Middle frontal gyrus (tissue), 1 donor: ENCODE measurements around the gene U2SURP.

ENCODE experiments used
- DNase-seq: peaks from one replicate; pipeline ENCODE4 v3.0.0-alpha.2; 2015; ENCODE audit warnings: low spot score; ENCODE audit errors: extremely low spot score

U2SURP gene

DNA sequence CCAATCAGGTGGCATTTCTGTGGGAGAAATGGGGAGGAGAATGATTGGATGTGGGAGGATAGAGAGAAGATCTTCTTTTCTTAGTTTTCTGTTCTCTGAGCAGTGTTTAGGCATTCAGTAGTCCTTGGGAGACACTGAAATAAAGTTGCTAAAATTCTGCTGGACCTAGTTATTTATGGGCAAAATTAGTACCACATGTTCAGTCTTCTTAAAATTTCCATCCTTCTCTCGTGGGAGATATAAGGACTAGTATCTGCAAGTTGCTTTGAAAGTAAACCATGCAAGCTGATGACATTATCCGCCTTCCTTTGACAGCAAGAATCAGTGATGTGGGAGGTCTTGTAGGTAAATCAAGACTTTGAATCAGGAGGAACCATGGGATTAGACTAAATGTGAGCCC, 98.3 kb downstream of the U2SURP start:
- no peak for DNase-seq

- no peak for DNase-seq
These were observed 99.1 kb downstream of the U2SURP start for GRCh38 chr3:143100451-143100850.

GRCh38 chr3:143101792-143102381, 100.5 kb downstream of the U2SURP start:
- DNase-seq, result no peak

- DNase-seq, result no peak
These were observed 102.3 kb downstream of the U2SURP start for GRCh38 chr3:143103652-143104051.

DNA sequence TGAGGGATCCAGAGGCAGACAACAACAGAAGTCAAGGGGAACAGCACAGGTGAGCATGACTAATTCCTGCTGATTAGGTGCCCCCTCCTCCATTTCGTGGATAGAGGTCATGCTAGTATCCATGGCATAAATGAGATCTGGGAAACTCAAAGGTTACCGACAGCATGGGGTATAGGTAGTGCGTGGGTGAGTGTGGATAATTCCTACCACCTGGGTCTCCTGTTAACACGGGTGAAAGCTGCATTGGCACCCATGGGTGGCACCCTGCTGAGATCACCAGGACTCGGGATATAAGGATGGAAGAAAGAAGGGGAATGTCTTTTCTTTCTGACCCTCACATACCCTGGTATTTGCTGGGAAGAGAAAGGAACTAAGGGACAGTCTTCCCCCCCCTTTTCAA, 103.8 kb downstream of the U2SURP start:
- no peak for DNase-seq

GRCh38 chr3:143109861-143110260, 108.5 kb downstream of the U2SURP start:
- DNase-seq, result no peak
